ENCODE data around the gene PRKCD.

The PRKCD gene

DNA sequence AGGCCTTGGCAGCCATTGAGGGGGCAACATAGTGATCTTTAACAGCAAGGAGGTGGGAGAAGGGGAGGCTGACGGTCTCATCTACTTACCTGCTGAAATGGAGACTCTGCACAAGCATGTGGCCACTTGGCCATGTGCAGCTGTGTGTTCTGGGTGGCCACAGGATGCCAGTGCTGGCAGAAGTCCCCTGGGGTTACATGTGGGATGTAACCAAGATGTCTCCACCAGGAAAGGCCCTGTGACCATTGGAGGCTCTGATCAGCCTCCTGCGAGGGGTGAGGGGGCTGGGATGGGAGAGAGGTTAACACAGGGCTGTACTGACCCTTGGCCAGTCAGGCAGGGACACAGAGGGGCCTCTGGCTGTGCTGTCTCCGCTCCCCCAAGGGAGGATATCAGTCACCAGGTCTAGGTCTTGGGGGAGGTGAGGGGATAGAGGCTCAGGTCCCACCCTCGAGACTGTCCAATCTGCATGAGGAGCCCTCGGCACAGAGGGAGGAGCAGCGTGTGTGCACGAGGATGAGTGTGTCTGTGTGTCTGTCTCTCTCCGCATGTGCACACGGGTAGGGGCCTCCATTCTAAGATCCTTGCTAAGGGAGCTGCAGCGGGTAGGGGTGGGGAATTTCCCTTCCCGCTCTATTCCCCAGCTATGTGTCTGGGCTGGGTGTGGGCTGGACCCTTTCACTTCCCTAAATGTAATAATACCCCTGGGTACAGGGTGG lies 19.5 kb downstream of the PRKCD start:
- H3K4me3 ChIP-seq (ENCODE audit: low read depth, low read length), result no peak overlapping the region
- no peaks in the 10 kb centered on the region for H3K9me3 ChIP-seq (ENCODE audit: severe bottlenecking)
- H3K27ac ChIP-seq, result no peak overlapping the region
- H3K27me3 ChIP-seq (ENCODE audit: insufficient read depth, low read depth, severe bottlenecking), result no peaks in the 10 kb centered on the region
- peaks cover 17% of the 10 kb centered on the region for H3K36me3 ChIP-seq
- DNase-seq, result no peak
- TF ChIP-seq, protein P1, sequence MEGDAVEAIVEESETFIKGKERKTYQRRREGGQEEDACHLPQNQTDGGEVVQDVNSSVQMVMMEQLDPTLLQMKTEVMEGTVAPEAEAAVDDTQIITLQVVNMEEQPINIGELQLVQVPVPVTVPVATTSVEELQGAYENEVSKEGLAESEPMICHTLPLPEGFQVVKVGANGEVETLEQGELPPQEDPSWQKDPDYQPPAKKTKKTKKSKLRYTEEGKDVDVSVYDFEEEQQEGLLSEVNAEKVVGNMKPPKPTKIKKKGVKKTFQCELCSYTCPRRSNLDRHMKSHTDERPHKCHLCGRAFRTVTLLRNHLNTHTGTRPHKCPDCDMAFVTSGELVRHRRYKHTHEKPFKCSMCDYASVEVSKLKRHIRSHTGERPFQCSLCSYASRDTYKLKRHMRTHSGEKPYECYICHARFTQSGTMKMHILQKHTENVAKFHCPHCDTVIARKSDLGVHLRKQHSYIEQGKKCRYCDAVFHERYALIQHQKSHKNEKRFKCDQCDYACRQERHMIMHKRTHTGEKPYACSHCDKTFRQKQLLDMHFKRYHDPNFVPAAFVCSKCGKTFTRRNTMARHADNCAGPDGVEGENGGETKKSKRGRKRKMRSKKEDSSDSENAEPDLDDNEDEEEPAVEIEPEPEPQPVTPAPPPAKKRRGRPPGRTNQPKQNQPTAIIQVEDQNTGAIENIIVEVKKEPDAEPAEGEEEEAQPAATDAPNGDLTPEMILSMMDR (IDR thresholded peaks at IDR 0.05; ENCODE audit: low read depth, low read length), result no peak

DNA sequence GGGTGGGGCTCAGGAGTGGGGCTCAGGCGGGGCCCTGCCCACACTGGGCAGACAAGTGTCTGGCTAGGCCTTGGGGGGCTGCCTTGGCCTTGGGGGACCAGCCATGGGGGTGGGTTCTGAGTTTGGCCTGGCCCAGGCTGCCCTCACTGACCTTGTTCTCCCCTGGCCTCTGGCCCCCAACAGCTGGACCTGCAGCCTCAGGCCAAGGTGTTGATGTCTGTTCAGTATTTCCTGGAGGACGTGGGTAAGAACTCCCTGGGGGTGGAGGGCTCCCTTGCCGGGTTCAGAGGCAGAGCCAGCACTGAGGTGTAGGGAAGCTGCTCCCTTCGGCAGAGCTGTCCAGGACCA lies 20.0 kb downstream of the PRKCD start:
- DNase-seq, result no peak
- H3K9me3 ChIP-seq (ENCODE audit: severe bottlenecking), result no peaks in the 10 kb centered on the region
- no peak overlapping the region for H3K27ac ChIP-seq
- no peak overlapping the region for H3K4me3 ChIP-seq (ENCODE audit: low read depth, low read length)
- peaks cover 19% of the 10 kb centered on the region for H3K36me3 ChIP-seq
- TF ChIP-seq, protein P1 (IDR thresholded peaks at IDR 0.05; ENCODE audit: low read depth, low read length), result no peak
- H3K27me3 ChIP-seq (ENCODE audit: insufficient read depth, low read depth, severe bottlenecking), result no peaks in the 10 kb centered on the region

DNA sequence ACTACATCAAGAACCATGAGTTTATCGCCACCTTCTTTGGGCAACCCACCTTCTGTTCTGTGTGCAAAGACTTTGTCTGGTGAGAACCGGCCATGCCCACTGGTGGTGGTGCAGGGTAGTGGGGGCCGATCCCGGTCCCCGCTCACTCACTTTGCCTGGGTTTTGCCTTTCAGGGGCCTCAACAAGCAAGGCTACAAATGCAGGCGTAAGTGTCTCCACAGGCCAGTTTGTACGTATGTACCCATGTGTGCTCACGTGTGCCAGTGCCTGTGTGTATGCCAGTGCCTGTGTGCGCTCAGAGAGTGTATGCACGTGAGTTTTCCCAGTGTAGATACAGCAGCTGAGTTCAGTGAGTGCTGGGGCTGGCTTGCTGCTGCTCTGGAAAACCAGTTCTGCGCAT lies 20.5 kb downstream of the PRKCD start:
- H3K27ac ChIP-seq, result no peak overlapping the region
- no peak overlapping the region for H3K4me3 ChIP-seq (ENCODE audit: low read depth, low read length)
- DNase-seq, result no peak
- TF ChIP-seq, protein P1 (IDR thresholded peaks at IDR 0.05; ENCODE audit: low read depth, low read length), result no peak
- H3K27me3 ChIP-seq (ENCODE audit: insufficient read depth, low read depth, severe bottlenecking), result no peaks in the 10 kb centered on the region
- no peaks in the 10 kb centered on the region for H3K9me3 ChIP-seq (ENCODE audit: severe bottlenecking)
- peaks cover 23% of the 10 kb centered on the region for H3K36me3 ChIP-seq

DNA sequence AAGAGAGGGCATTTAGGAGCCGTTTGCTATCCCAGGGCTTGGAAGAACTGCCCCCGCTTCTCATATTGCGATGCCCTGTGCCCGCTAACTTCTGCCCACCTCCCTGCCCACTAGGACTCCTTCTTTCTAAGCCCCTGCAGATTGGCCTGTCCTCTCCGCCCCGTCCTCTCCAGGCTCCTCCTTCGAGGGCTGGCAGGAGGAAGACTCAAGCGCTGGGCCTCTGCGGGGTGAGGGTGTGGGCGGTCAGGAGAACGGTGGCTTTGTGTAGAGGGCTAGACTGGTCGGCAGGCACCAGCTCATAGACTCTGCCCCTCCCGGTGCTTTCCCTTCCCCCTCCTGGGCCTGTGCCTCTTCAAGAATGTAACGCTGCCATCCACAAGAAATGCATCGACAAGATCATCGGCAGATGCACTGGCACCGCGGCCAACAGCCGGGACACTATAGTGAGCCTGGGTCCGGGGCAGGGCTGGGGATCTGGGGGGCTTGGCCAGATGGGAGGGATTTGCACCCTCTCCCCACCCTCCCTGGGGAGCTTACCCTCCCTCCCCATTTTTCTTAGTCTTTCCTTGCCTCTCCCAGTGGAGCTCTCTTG lies 21.9 kb downstream of the PRKCD start:
- DNase-seq, result no peak
- H3K36me3 ChIP-seq, result peaks cover 26% of the 10 kb centered on the region

DNA sequence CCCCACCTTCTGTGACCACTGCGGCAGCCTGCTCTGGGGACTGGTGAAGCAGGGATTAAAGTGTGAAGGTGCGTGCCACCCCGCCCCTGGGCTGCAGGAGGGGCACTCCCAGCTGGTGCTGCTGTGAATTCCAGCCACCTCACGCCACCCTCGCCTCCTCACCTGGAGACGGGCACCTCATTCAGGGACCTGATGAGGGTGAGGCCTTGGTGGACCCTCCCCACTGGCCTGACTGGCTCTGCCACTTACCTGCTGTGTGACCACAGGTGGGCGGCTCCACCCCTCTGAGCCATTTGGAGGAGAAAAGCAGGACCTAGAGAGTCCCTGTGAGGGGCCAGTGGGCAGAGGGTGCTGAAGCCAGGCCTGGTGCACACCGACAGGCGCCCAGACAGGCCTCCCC lies 22.5 kb downstream of the PRKCD start:
- Histone ChIP-seq H3K4me3 (ENCODE audit: low read depth, low read length) (no peak overlapping the region), H3K27me3 (ENCODE audit: insufficient read depth, low read depth, severe bottlenecking) (no peaks in the 10 kb centered on the region), H3K9me3 (ENCODE audit: severe bottlenecking) (no peaks in the 10 kb centered on the region), H3K27ac (no peak overlapping the region), H3K36me3 (peaks cover 26% of the 10 kb centered on the region)
- TF ChIP-seq, protein P1 (IDR thresholded peaks at IDR 0.05; ENCODE audit: low read depth, low read length), result no peak
- DNase-seq, result no peak

More for the DNA sequence above, 21.9 kb downstream of the PRKCD start:
- H3K4me3 ChIP-seq (ENCODE audit: low read depth, low read length), result no peak overlapping the region
- TF ChIP-seq, protein P1 (IDR thresholded peaks at IDR 0.05; ENCODE audit: low read depth, low read length), result no peak
- no peak overlapping the region for H3K27ac ChIP-seq
- H3K9me3 ChIP-seq (ENCODE audit: severe bottlenecking), result no peaks in the 10 kb centered on the region
- H3K27me3 ChIP-seq (ENCODE audit: insufficient read depth, low read depth, severe bottlenecking), result no peaks in the 10 kb centered on the region
